Mammary microvascular endothelial cell (primary cell): Measurements from ENCODE around the gene PDE4C. TPM values are rescaled to one million over a fixed set of nuclear protein-coding genes. Genes with fewer than 3 reads are reported as not detected.

Experiments used
- total RNA-seq: library from RNA; depleted of rRNA; stranded (reverse); fragments of >200 nt; gene quantifications from 2 replicates; pipeline ENCODE4 v1.2.3, GENCODE V29; 2015

The PDE4C gene
- total RNA-seq = 0.25 and 0.27 TPM in 2 replicates

GRCh38 chr19:18225702-18226468 is at the start of gene PDE4C:
PDE4C (minus strand) TSS chr19:18226438; CDS start chr19:18226415, 23 bp downstream.

DNA sequence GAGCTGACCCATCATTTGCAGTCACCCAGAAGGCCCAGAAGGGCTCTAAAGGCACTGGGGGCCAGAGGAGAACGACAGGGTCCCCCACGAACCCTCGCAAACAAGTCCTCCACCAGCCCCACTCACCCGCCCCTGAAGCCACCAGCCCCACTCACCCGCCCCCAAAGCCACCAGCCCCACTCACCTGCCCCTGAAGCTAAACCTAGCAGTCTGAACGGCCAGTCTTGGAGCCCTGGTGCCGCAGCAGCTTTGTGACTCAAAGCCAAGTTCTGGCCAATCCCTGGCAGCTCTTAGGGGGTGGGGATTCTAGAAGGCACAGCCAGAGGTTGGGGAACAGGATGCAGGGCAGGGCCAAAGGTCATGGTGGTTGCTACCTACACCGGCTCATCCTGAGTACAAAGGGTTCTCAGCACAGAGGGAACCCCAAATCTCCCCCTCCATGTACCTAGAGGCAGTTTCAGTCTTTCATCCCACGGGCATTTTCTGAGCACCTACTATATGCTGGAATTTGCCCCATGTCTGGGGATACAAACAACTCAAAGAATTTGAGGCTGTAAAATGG is 48.1 kb upstream of the PDE4C start, which contains the start of gene IQCN:
IQCN (minus strand) TSS at position 234 of the 562 bp plus-strand sequence. CDS start 4,974 bp downstream, outside the sequence.

GRCh38 chr19:18203863-18204393 is 22.3 kb downstream of the PDE4C start, which contains the start of gene RAB3A:
RAB3A (minus strand) TSS chr19:18204042; CDS start chr19:18202740, 1,302 bp downstream.

GRCh38 chr19:18192673-18193387 is 33.4 kb downstream of the PDE4C start, which contains the start of gene MPV17L2:
MPV17L2 (plus strand) TSS chr19:18193218; CDS start chr19:18193282, 64 bp downstream.

Other genes with a start within 250 kb of the PDE4C start
- 10.9 and 27.0 TPM in 2 replicates for gene ARRDC2, start 218.3 kb downstream of the PDE4C start, total RNA-seq
- gene IL12RB1, start 139.5 kb downstream of the PDE4C start, total RNA-seq = 0.64 and 0.87 TPM in 2 replicates
- 3.5 and 3.6 TPM in 2 replicates for gene MAST3, start 128.7 kb downstream of the PDE4C start, total RNA-seq
- 2.2 and 7.3 TPM in 2 replicates for gene PIK3R2, start 73.3 kb downstream of the PDE4C start, total RNA-seq
- gene IFI30, start 52.6 kb downstream of the PDE4C start, total RNA-seq = 16.9 and 21.9 TPM in 2 replicates
- gene MPV17L2, start 33.2 kb downstream of the PDE4C start, total RNA-seq = 31.2 and 59.0 TPM in 2 replicates
- gene RAB3A, start 22.4 kb downstream of the PDE4C start, total RNA-seq = 0.60 and 1.5 TPM in 2 replicates
- gene IQCN, start 48.0 kb upstream of the PDE4C start, total RNA-seq = 0.10 and 0.13 TPM in 2 replicates
- 210 and 293 TPM in 2 replicates for gene JUND, start 55.2 kb upstream of the PDE4C start, total RNA-seq
- gene LSM4, start 96.6 kb upstream of the PDE4C start, total RNA-seq = 333 and 341 TPM in 2 replicates
- 8.5 and 18.4 TPM in 2 replicates for gene PGPEP1, start 114.2 kb upstream of the PDE4C start, total RNA-seq
- gene GDF15, start 159.7 kb upstream of the PDE4C start, total RNA-seq = 412 and 428 TPM in 2 replicates
- not detected in 2 replicates for gene LRRC25, start 171.2 kb upstream of the PDE4C start, total RNA-seq
- 134 and 141 TPM in 2 replicates for gene SSBP4, start 193.0 kb upstream of the PDE4C start, total RNA-seq
- gene ISYNA1, start 211.7 kb upstream of the PDE4C start, total RNA-seq = 24.8 and 26.0 TPM in 2 replicates